ENCODE measurements around the gene CCDC146.
"Not testable (repeated sequence)": the region's sequence is repeated elsewhere in the genome, so short reads cannot be mapped to it uniquely, and the experiment has no call there.

Gene CCDC146

GRCh38 chr7:77247206-77247850 lies 124.9 kb downstream of the CCDC146 start:
- DNase-seq, result peak; percentile 11

DNA sequence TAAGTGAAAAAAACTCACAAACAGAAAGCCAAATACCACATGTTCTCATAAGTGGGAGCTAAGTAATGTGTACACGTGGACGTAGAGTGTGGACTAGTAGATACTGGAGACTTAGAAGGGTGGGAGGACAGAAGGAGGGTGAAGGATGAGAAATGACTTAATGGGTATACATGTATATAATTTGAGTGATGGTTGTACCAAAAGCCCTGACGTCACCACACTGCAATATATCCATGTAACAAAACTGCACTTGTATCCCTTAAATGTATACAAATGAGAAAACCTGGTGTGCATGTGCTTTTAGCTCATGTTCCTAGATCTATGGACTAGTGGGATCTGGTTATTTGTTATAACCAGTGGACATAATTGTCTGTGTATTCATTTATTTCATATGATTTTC lies 125.7 kb downstream of the CCDC146 start:
- no peak for DNase-seq

- no peak for DNase-seq
Measured at GRCh38 chr7:77252506-77252905, 130.1 kb downstream of the CCDC146 start.

GRCh38 chr7:77253151-77253550 lies 130.7 kb downstream of the CCDC146 start:
- DNase-seq, result no peak

- DNase-seq, result no peak
Measured at GRCh38 chr7:77254429-77254828, 132.0 kb downstream of the CCDC146 start.

- no peak for DNase-seq
Measured at GRCh38 chr7:77254915-77255314, 132.5 kb downstream of the CCDC146 start.

- DNase-seq, result no peak
Measured at GRCh38 chr7:77258014-77258413, 135.6 kb downstream of the CCDC146 start.

GRCh38 chr7:77258593-77258992 lies 136.2 kb downstream of the CCDC146 start:
- DNase-seq, result peak; percentile 43

GRCh38 chr7:77262316-77262715 lies 139.9 kb downstream of the CCDC146 start:
- DNase-seq, result no peak

DNA sequence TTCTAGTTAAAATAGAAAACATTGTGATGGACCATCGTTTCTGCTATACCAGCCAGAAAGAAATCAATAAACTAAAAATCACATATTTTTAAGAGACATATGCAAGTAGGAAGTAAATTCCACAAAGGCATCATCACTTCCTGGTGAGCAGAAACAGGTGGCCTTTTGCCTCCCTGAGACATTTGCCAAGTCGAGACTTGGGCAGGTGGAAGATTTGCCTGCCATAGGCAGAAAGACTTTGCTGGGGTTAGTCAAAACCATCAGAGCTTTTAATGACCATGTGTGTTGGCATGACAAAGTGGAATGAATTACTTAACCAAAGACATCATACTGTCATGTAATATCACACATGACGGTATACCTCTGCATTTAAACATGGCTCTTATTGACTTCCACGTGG lies 143.3 kb downstream of the CCDC146 start:
- DNase-seq, result no peak

DNA sequence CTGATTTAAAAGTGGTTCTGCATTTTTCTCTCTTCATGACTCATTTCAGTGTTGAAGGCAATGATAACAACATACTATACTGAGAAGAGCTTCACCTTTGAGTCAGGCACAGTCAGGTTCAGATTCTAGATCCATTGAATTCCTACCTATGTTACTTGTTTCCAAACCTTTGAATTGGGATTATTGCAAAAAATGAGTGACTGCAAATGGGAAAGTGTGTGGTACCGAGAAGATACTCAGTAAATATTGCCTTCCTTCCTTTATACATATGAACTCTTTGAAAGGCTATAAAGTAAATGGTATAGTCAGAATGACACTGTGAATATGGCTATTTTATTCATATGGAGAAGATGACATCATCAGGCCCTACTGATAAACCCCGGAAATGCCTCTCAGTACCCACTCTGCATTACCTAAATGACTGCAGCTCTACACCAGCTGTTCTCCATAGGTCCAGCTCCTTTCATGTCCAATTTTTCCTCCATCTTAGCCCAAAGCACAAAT lies 143.9 kb downstream of the CCDC146 start:
- DNase-seq, result no peak

DNA sequence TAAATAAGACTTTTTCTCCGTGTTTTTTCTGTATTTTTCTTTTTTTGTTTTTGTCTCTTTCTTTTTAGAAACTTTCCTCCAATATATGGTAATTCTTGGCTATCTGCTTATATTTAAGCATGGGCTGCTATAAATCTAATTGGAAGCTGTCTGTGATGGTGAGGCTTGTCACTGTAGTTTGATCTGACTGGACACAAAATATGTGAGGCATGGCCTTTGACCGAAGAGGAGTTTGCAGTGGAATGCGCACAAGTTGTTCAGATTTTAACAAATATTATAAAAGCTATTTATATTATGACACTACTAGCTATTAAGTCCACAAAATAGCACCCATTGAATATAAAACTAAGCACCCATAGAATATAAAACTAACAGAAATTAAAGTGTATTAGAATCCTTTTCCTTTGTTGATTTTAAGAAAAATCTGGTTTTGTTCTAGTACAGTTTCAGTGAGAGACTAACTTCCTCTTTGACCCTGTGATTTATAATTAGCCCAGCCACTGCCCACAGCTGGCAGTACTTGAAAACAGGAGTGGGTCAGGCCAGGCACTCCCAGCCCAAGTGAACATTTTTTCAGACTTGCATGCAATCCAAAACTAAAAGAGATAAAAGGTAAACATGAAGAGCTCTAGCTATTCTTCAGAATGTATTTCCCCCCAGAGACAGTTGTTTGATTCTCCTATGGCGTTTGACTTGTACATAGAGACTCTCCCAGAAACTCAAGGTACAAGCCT lies 147.1 kb downstream of the CCDC146 start:
- no peak for DNase-seq

GRCh38 chr7:77270094-77270480 lies 147.7 kb downstream of the CCDC146 start:
- no peak for DNase-seq

DNA sequence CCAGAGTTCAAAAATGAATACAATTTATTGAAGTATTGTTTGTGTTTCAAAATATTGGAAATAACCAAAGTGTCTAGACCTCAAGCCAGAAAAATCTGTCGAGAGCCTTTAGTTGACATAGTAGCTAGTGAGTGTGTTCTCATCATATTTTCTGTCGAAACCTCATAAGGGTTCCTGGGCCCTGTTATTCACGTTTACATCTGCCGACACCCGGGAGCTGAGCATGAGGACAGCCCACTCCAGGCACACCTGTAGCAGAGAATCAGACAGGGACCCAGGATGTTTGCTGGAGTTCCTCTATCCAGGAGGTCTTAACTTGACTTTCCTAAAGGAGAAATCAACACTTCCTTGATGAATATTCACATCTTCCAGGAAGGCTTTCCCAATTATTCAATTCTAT lies 149.4 kb downstream of the CCDC146 start:
- no peak for DNase-seq

GRCh38 chr7:77275663-77276062 lies 153.2 kb downstream of the CCDC146 start:
- not testable (repeated sequence) for DNase-seq

- no peak for DNase-seq
Measured at GRCh38 chr7:77276120-77276519, 153.7 kb downstream of the CCDC146 start.

GRCh38 chr7:77281780-77282478 lies 159.5 kb downstream of the CCDC146 start:
- no peak for DNase-seq

DNA sequence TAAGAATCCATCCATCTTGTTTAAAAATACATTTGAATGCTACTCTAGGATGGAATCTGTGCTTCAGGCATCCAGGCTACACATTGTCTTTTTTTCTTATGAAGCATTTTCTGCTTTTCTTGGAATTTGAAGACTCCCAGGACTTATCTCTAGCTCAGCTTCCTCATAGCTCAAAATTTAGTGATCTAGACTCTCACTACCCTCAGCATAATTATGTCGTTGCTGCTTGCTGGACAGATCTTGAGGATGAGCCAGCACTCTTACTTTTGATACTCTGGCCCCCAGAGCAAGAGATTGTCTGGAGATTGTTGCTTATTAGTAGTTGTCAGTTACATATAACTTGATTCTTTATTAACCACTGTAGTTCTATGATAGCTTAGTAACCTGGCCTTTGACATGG lies 160.5 kb downstream of the CCDC146 start:
- no peak for DNase-seq

- DNase-seq, result no peak
Measured at GRCh38 chr7:77284005-77284404, 161.6 kb downstream of the CCDC146 start.

GRCh38 chr7:77284616-77285015 lies 162.2 kb downstream of the CCDC146 start:
- no peak for DNase-seq

- DNase-seq, result no peak
Measured at GRCh38 chr7:77288676-77289320, 166.4 kb downstream of the CCDC146 start.

DNA sequence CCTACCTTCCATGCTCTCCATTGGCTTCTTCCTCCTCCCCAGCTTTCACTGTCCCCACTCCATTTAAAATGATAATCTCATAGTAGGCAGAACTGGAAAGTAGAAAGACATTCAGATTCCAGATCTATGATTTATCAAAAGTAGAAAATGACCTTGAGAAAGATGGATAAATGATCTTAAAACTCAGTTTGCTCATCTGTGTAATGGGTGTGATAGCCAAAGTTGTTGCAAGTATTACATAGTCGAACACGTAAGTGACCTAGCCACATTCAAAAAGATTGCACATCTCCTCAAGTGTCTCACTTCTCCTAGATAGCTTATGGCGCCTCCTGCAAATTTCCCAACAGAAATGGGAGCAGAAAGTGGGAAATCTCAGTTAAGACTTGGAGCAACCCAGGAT lies 167.0 kb downstream of the CCDC146 start:
- DNase-seq, result no peak

DNA sequence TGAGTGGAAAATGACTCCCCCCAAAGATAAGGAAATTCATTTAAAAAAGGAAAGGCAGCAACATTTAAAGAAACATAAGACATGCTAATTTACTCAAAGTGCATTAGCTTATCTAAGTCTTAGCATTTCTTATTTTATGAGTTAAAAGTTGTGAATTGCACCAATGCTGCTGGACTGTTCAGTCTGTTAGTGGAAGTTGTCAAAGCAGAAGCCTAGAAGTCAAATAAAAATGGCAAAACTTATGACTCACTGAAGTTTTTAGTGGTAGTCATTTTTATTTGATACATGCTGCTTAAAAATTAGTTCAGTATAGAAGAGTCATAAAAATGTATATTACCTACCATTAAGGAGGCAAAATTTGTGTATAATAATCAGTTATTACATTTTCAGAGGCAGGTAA lies 168.0 kb downstream of the CCDC146 start:
- no peak for DNase-seq
